SIG-M5 (cell line): ENCODE measurements around the gene PPDPF.
"Not testable (repeated sequence)": the region's sequence is repeated elsewhere in the genome, so short reads cannot be mapped to it uniquely, and the experiment has no call there.

Experiments used
- DNase-seq: peaks from one replicate; lab custom pipeline; 2025; lab: John Stamatoyannopoulos, UW

PPDPF gene

DNA sequence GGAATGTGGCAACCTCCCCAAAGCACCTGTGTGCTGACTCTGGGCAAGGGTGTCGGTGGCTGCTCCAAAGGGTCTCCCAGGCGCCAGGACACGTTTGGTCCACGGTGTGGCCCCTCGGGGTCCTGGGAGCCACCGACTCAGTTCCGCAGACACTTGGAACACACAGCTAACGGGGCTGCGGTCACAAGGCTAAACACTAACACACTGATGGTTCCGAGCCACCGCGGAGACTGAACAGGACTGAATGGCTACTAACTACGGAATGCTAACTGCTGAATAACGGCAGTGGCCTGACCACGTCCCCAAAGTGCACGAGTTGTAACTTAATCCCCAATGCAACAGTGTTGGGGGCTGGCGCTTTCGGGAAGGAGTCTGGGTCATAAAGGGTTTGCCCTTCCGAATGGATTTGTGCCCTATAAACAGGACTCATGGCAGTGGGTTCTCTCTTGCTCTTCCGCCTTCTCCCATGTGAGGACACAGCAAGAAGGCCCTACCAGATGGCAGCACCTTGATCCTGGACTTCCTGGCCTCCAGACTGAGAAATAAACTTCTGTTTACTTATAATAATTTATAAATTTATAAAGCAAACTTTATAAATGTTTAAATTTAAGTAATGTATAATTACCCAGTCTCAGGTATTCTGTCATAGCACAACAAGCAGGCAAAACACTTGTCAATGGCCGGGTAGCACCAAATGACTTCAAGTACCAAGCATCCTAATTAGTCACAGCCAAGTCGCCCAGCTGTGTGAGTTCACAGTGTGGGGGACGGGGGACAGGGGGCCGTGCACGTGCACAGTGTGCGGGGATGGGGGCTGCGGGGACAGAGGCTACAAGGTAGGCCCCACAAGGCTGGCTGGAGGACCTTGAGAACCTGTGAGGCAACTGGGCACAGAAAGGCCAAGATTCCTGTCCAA is 19.4 kb upstream of the PPDPF start:
- DNase-seq = no peak

- no peak for DNase-seq
These were observed 18.5 kb upstream of the PPDPF start for GRCh38 chr20:63501818-63502670.

DNA sequence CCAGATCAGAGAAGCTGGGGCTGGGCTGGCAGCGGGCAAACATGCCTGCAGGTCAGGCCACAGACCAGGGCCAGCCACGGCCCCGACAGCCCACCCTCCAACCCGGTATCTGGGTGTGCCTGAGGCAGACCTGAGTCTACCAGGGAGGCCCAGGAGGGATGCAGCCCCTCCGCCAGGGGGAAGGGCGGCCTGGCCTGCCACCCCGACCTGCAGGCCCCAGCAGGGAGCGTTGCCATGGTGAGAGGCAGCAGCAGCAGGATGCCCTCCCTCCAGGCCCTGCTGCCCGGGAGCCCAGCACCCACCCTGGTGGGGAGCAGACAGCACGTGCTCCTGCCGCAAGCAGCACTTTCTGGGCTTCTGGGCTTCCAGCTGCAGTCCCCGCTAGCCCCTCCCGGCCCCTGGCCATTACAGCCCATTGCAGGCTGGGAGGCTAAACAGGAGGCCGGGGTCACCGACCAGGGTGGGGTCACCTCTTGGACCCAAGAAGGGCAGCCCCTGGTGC is 17.8 kb upstream of the PPDPF start:
- no peak for DNase-seq

GRCh38 chr20:63503524-63503923 is 17.0 kb upstream of the PPDPF start:
- no peak for DNase-seq

- DNase-seq = no peak
These were observed 15.9 kb upstream of the PPDPF start for GRCh38 chr20:63504642-63505041.

GRCh38 chr20:63505281-63505680 is 15.3 kb upstream of the PPDPF start:
- no peak for DNase-seq

DNA sequence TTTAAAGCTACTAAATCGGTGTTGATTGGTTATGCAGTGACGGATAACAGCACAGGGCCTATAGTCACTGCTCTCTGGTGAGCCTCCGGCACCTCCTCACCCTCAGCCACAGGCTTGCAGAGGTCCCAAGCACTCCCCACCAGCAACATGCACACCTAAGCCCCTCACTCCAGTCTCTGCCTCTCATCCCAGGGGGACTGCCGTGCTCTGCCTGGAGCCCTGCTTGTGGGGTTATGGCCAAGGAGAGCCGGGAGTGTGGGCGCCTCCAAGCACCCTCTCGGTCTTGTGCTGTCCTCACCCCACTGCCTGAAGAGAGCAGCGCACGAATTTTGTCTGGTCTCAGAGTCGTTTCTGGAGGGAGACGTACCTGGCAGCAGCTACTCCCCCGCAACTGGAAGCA is 14.8 kb upstream of the PPDPF start:
- no peak for DNase-seq

- DNase-seq = no peak
These were observed 13.4 kb upstream of the PPDPF start for GRCh38 chr20:63507083-63507743.

GRCh38 chr20:63508072-63508768 is 12.3 kb upstream of the PPDPF start:
- DNase-seq = no peak

- no peak for DNase-seq
These were observed 11.4 kb upstream of the PPDPF start for GRCh38 chr20:63509088-63509564.

DNA sequence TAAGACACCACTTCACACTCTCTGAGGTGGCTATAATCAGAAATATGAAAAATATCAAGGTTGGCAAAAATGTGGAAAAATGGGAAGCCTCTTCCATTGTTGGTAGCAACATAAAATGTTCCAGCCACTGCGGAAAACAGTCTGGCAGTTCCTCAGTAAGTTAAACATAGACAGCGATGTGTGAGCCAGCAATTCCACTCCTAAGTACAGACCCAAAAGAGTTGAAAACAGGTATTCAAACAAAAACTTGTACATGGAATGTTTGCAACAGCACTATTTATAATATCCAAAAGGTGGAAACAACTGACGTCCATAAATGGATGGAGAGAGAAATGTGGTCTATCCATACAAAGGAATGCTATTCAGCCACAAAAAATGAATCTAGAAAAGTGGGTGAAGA is 7.4 kb upstream of the PPDPF start:
- DNase-seq = no peak

GRCh38 chr20:63514520-63514919 is 6.0 kb upstream of the PPDPF start:
- DNase-seq = not testable (repeated sequence)

- no peak for DNase-seq
These were observed 2.9 kb upstream of the PPDPF start for GRCh38 chr20:63517376-63518309.

- DNase-seq = no peak
These were observed 2.2 kb upstream of the PPDPF start for GRCh38 chr20:63518351-63518861.

DNA sequence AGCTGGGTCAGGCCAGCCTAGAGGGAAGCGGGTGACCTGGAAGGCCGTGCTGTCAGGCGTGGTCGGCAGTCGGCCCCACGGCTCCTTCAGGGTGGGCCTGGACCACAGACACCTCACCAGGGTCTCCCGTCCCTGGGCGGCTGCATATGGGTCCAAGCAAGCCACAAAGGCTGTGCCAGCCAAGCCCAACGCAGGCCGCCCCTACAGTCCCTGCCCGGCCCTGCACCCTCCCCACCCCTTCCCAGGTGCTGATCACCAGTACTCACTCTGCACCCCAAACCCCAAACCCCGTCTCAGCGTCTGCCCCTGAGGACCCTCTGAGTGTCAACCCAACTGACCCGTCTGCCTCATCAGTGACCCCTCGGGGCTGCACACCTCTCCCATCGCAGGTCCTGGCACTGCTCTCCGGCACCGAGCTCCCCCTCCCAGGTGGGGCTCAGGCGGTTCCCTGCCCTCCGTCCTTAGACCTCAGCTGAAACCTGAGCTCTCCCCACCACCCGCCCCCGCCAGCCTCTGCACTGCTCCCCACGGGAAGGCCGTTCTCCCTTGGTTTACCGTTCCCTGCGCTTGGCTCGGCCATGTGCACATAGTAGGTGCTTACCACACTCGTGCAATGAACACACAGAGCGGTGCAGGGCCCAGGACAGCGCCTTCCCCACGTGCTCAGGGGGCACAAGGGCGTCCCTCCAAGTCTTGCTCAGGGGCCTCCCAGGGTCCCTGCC is 1.5 kb upstream of the PPDPF start:
- no peak for DNase-seq

DNA sequence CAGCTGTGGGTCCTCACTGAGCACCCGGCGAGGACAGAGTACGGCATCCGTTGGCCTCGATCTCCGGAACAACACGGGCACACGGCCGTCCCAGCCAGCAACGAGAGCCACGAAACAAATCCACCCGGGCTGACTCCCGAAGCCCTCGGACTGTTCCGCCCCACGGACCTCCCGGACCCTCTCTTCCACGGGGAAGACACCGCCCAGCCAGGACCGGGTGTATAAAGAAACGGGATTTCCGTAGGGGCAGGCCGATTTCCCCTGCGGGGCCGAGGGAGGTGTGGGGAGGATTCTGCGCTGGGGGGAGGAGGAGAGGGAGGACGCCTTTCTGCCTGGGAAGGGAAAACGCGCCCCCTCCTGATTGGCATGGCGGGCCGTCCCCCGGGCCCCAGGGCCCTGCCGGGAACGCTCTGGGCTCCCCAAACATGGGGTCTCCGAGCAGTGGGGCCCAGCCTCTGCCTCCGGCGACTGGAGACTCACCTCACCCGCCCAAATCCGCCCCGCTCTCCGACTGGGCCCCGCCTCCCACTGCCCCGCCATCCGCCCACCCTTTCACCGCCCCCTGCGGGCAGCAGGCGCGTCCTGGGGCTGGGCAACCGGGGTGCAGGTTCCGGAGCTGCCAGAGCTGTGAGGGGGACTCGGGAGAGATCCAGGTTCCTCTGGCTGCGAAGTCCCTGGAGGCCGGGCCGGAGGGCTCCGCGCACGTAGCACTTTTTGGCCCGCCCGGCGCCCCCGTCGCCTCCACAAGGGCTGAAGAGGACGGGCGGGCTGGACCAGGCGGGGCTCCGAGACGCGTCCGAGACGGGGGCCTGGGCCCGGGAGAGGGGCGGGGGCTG is 679 bp upstream of the PPDPF start:
- DNase-seq = no peak

- DNase-seq = no peak
These were observed 503 bp downstream of the PPDPF start for GRCh38 chr20:63520934-63521601.

GRCh38 chr20:63521602-63522001 is 1.0 kb downstream of the PPDPF start:
- no peak for DNase-seq
